Measurements from ENCODE around the gene GFPT2. TPM values are rescaled to one million over a fixed set of nuclear protein-coding genes. Genes with fewer than 3 reads are reported as not detected.

The GFPT2 gene
- total RNA-seq, 4 donors from 2014 or later, result 8.2 to 26.6 (median 11.1) TPM

GRCh38 chr5:180289966-180290365 is 63.2 kb downstream of the GFPT2 start:
- no peak for TF ChIP-seq POLR2A (IDR thresholded peaks at IDR 0.05)
- TF ChIP-seq CTCF (IDR thresholded peaks at IDR 0.05), result no peak
- Histone ChIP-seq H3K9me3 (no peaks in the 10 kb centered on the region), H3K27ac (no peak overlapping the region), H3K36me3 (no peaks in the 10 kb centered on the region), H3K27me3 (no peaks in the 10 kb centered on the region), H3K4me1 (peaks cover 22 to 28% of the 10 kb centered on the region in 2 donors), H3K4me3 (replicated peaks in 1 of 3) (no peak overlapping the region)
- WGBS, 2 donors, result 85 to 89% methylated on average over 5 of the region's 5 CpGs
- intact Hi-C loops (cut with DNase I), result no loop called here
- DNase-seq, result no peak

DNA sequence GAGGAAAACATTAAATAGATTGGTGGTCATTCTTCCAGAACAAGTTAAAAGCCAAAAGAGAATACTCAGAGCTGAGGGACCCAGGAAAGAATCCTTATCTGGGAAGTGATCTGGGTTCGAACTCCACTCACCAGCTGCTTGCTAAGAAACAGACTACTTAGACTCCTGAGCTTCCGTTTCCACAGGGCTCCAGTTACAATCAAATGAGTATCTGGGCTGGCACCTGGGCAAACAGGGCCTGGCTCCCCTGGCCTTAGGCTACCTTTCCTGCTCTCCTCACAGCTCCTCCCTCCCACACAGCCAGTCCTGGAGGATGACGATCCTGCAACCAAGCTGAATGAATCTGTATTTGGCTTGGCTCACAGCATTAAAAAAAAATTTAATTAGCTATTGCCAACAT is 63.7 kb downstream of the GFPT2 start:
- Histone ChIP-seq H3K36me3 (no peaks in the 10 kb centered on the region), H3K4me3 (replicated peaks in 1 of 3) (no peak overlapping the region), H3K4me1 (peaks cover 22 to 28% of the 10 kb centered on the region in 2 donors), H3K9me3 (no peaks in the 10 kb centered on the region), H3K27ac (no peak overlapping the region), H3K27me3 (no peaks in the 10 kb centered on the region)
- DNase-seq, result no peak
- 50 to 67% methylated on average over 3 of the region's 3 CpGs for WGBS, 2 donors
- TF ChIP-seq POLR2A (IDR thresholded peaks at IDR 0.05), result no peak
- no peak for TF ChIP-seq CTCF (IDR thresholded peaks at IDR 0.05)
- intact Hi-C loops (cut with DNase I), result no loop called here

DNA sequence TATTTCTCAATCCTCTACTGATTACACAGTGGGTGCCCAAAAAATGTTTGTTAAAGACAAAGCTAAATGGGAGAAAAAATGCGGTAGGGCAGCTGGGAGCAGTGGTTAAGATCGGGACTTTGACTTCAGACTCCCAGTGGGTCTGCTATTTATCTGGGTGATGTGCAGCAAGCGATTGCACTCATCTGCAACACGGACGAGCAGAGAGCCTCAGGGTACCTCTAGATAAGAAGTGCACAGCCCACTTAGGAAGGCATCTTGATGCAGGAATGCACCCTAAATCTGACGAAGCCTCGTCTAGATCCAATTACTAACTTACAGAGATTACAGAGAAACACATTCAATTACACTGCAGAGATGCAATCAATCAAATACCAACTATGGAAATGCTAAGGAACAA is 65.3 kb downstream of the GFPT2 start:
- H3K36me3 ChIP-seq, result no peaks in the 10 kb centered on the region
- no peaks in the 10 kb centered on the region for H3K27me3 ChIP-seq
- 75 to 80% methylated on average over 7 of the region's 7 CpGs for WGBS, 2 donors
- no peaks in the 10 kb centered on the region for H3K9me3 ChIP-seq
- H3K4me3 ChIP-seq (replicated peaks in 1 of 3), result no peak overlapping the region
- intact Hi-C loops (cut with DNase I), result no loop called here
- TF ChIP-seq CTCF (IDR thresholded peaks at IDR 0.05), result no peak
- no peak for TF ChIP-seq POLR2A (IDR thresholded peaks at IDR 0.05)
- H3K27ac ChIP-seq, result no peak overlapping the region
- peaks cover 17 to 20% of the 10 kb centered on the region in 2 donors for H3K4me1 ChIP-seq
- no peak for DNase-seq

DNA sequence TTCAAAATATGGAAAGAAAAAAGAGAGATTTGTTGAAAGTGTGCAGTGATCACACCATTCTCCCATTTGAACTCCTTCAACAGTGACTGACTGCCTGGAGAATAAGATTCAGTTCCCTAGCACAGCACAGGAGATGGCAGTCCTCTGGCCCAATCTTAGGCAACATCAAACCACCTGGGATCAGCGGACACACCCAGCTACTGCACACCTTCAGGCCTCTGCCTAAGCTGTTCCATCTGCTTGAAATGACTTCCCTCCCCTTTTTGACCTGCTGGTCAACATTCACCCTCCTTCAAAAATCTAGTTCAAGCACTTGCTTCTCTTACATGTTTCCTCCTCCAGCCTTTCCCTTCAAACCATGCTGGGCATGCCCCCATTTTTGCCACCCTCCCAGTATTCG is 65.7 kb downstream of the GFPT2 start:
- Histone ChIP-seq H3K36me3 (no peaks in the 10 kb centered on the region), H3K9me3 (no peaks in the 10 kb centered on the region), H3K27me3 (no peaks in the 10 kb centered on the region), H3K4me1 (peaks cover 17 to 20% of the 10 kb centered on the region in 2 donors), H3K27ac (no peak overlapping the region), H3K4me3 (replicated peaks in 1 of 3) (no peak overlapping the region)
- no peak for DNase-seq
- intact Hi-C loops (cut with DNase I), result no loop called here
- WGBS, 2 donors, result 91 to 99% methylated on average over 2 of the region's 2 CpGs
- TF ChIP-seq CTCF (IDR thresholded peaks at IDR 0.05), result no peak
- TF ChIP-seq POLR2A (IDR thresholded peaks at IDR 0.05), result no peak

GRCh38 chr5:180284149-180284548 is 69.0 kb downstream of the GFPT2 start:
- H3K27ac ChIP-seq, result no peak overlapping the region
- H3K4me1 ChIP-seq, result no peaks in the 10 kb centered on the region
- TF ChIP-seq POLR2A (IDR thresholded peaks at IDR 0.05) (no peak), CTCF (IDR thresholded peaks at IDR 0.05) (no peak)
- H3K36me3 ChIP-seq, result peaks cover 8 to 13% of the 10 kb centered on the region in 2 donors
- DNase-seq, result no peak
- WGBS, 2 donors, result 82 to 84% methylated on average over 10 of the region's 10 CpGs
- intact Hi-C loops (cut with DNase I), result no loop called here
- H3K27me3 ChIP-seq, result no peaks in the 10 kb centered on the region
- no peaks in the 10 kb centered on the region for H3K9me3 ChIP-seq
- no peak overlapping the region for H3K4me3 ChIP-seq (replicated peaks in 1 of 3)
